HCT116 (cell line): ENCODE measurements around the gene PSD. TPM values are rescaled to one million over a fixed set of nuclear protein-coding genes. Genes with fewer than 3 reads are reported as not detected.

ENCODE experiments used
- ATAC-seq: fragments of 200-7000 bp; cut with Tn5 transposase; 2 replicates; pipeline ENCODE4 v1.9.1; 2020; ENCODE audit warnings: mild to moderate bottlenecking, moderate library complexity
- BruUV-seq: library from RNA; stranded (reverse); fragments of 400-500 nt; replicated peaks from 2 replicates; lab custom pipeline; 2021; lab: Mats Ljungman, UMichigan
- CTCF ChIA-PET: fragments of 300-600 bp; sonication (Branson Sonifier 250); formaldehyde crosslinking; loops from one replicate; lab custom pipeline; 2021; ENCODE audit warnings: antibody characterized with exemption; lab: Charles Lee
- POLR2A ChIA-PET: fragments of 300-600, 350-600 bp; sonication (Branson Sonifier 250); formaldehyde crosslinking; loops from one replicate; lab custom pipeline; 2021; ENCODE audit warnings: antibody characterized with exemption; lab: Charles Lee
- RAD21 ChIA-PET, 2 experiments: fragments of 300-600 bp; sonication (Branson Sonifier 250); formaldehyde crosslinking; loops; one replicate each; lab custom pipeline; 2023; ENCODE audit warnings: low total read pairs in 2 of 2; ENCODE audit not compliant: uncharacterized antibody in 2 of 2, unreplicated experiment in 2 of 2, low non-redundant PET in 1 of 2; lab: Charles Lee
- DNase-seq: peaks from one replicate; pipeline ENCODE4 v3.0.0-alpha.2; 2010; ENCODE audit warnings: low read depth, low spot score
- H2AFZ ChIP-seq: fragments of 200-600 bp; shearing (Covaris generic), sonication (generic); 2 replicates; pipeline ENCODE4 v1.6.1; 2017; ENCODE audit warnings: low read depth, mixed run types, mixed read lengths, antibody characterized with exemption, low read length; ENCODE audit not compliant: poor library complexity, severe bottlenecking
- H3K27ac ChIP-seq: 2 replicates; pipeline ENCODE4 v1.5.1; 2012; ENCODE audit warnings: low read depth, low read length
- H3K27me3 ChIP-seq: fragments of 200-600 bp; sonication (generic); 2 replicates; pipeline ENCODE4 v1.6.1; 2016; ENCODE audit warnings: mixed run types, low read length, mixed read lengths; ENCODE audit not compliant: insufficient read depth
- H3K36me3 ChIP-seq, 2 experiments: fragments of 200-500 bp in 1 of 2; fragments of 200-600 bp in 1 of 2; sonication (Bioruptor generic) in 1 of 2; sonication (generic) in 1 of 2; 2 replicates each; pipeline versions ENCODE4 v1.5.1 to v1.6.1; 2014 to 2016; ENCODE audit warnings: low read length in 2 of 2, inconsistent platforms in 1 of 2, mixed read lengths in 1 of 2, mixed run types in 1 of 2; ENCODE audit not compliant: insufficient read depth in 2 of 2, control insufficient read depth in 1 of 2
- H3K4me1 ChIP-seq, 2 experiments: fragments of 200-600 bp in 1 of 2; sonication (generic) in 1 of 2; 2 replicates each; pipeline versions ENCODE4 v1.5.1 to v1.6.1; 2012 to 2017; ENCODE audit warnings: low read length in 2 of 2, inconsistent platforms in 1 of 2, mild to moderate bottlenecking in 1 of 2, mixed read lengths in 1 of 2, mixed run types in 1 of 2, moderate library complexity in 1 of 2; ENCODE audit not compliant: insufficient read depth in 2 of 2, control insufficient read depth in 1 of 2
- H3K4me2 ChIP-seq: fragments of 200-600 bp; sonication (generic); 2 replicates; pipeline ENCODE4 v1.6.1; 2017; ENCODE audit warnings: mixed run types, low read length, mixed read lengths
- H3K4me3 ChIP-seq, 2 experiments: fragments of 200-600 bp in 1 of 2; sonication (generic) in 1 of 2; replicated peaks in 1 of 2; 2 replicates each; pipeline ENCODE4 v1.5.1; 2011 to 2016; ENCODE audit warnings: low read length in 2 of 2, control low read depth in 1 of 2, low read depth in 1 of 2, mild to moderate bottlenecking in 1 of 2, mixed read lengths in 1 of 2, mixed run types in 1 of 2
- H3K79me2 ChIP-seq: fragments of 200-600 bp; sonication (generic); 2 replicates; pipeline ENCODE4 v1.6.1; 2017; ENCODE audit warnings: mild to moderate bottlenecking, mixed run types, low read length, moderate library complexity, mixed read lengths; ENCODE audit not compliant: insufficient read depth
- H3K9ac ChIP-seq: fragments of 200-600 bp; sonication (generic); 2 replicates; pipeline ENCODE4 v1.6.1; 2016; ENCODE audit warnings: low read length, mixed read lengths
- H3K9me2 ChIP-seq: fragments of 200-600 bp; sonication (generic), shearing (Covaris generic); 2 replicates; pipeline ENCODE4 v1.6.1; 2017; ENCODE audit warnings: mixed run types, mild to moderate bottlenecking, moderate library complexity; ENCODE audit not compliant: insufficient read depth
- H3K9me3 ChIP-seq, 2 experiments: fragments of 200-500 bp in 1 of 2; fragments of 200-600 bp in 1 of 2; sonication (Bioruptor generic) in 1 of 2; sonication (generic) in 1 of 2; 2 replicates each; pipeline ENCODE4 v1.6.1; 2014 to 2017; ENCODE audit warnings: low read length in 2 of 2, mixed read lengths in 2 of 2, inconsistent platforms in 1 of 2, low read depth in 1 of 2, mild to moderate bottlenecking in 1 of 2, mixed run types in 1 of 2, moderate library complexity in 1 of 2; ENCODE audit not compliant: control insufficient read depth in 1 of 2, insufficient read depth in 1 of 2
- H4K20me1 ChIP-seq: fragments of 200-600 bp; sonication (generic), shearing (Covaris generic); 2 replicates; pipeline ENCODE4 v1.6.1; 2017; ENCODE audit warnings: mixed run types, mild to moderate bottlenecking, moderate library complexity; ENCODE audit not compliant: insufficient read depth
- CBX3 ChIP-seq: IDR thresholded peaks from 2 replicates; pipeline ENCODE4 v1.6.1; 2012; ENCODE audit warnings: low read depth
- CEBPB ChIP-seq: IDR thresholded peaks from 2 replicates; pipeline ENCODE4 v1.6.1; 2012; ENCODE audit warnings: low read depth
- EGR1 ChIP-seq: IDR thresholded peaks from 2 replicates; pipeline ENCODE4 v1.6.1; 2012; ENCODE audit warnings: low read depth
- ELF1 ChIP-seq: IDR thresholded peaks from 2 replicates; pipeline ENCODE4 v1.6.1; 2012; ENCODE audit warnings: low read depth, borderline replicate concordance
- EZH2 ChIP-seq: fragments of 200-600 bp; sonication (generic); IDR thresholded peaks from 2 replicates; pipeline ENCODE4 v1.6.1; 2017; ENCODE audit warnings: antibody characterized with exemption, mixed run types
- POLR2AphosphoS5 ChIP-seq: IDR thresholded peaks from 2 replicates; pipeline ENCODE4 v1.6.1; 2011; ENCODE audit warnings: mild to moderate bottlenecking, low read depth, low read length, moderate library complexity
- RAD21 ChIP-seq: IDR thresholded peaks from 2 replicates; pipeline ENCODE4 v1.6.1; 2012; ENCODE audit warnings: low read depth, mild to moderate bottlenecking
- SP1 ChIP-seq: IDR thresholded peaks from 2 replicates; pipeline ENCODE4 v1.6.1; 2012; ENCODE audit warnings: low read depth
- SRF ChIP-seq: IDR thresholded peaks from 2 replicates; pipeline ENCODE4 v1.6.1; 2012; ENCODE audit warnings: low read depth
- TCF7L2 ChIP-seq: IDR thresholded peaks from 2 replicates; pipeline ENCODE4 v1.7.0; 2011; ENCODE audit warnings: borderline replicate concordance, inconsistent platforms; ENCODE audit not compliant: insufficient read depth, insufficient read length; ENCODE audit errors: extremely low read depth
- YY1 ChIP-seq: IDR thresholded peaks from 2 replicates; pipeline ENCODE4 v1.6.1; 2011; ENCODE audit warnings: low read length, low read depth, moderate library complexity, mild to moderate bottlenecking; ENCODE audit not compliant: insufficient replicate concordance; ENCODE audit errors: extremely low read depth
- ZFX ChIP-seq: fragments of 450-650 bp; IDR thresholded peaks from 2 replicates; pipeline ENCODE4 v1.6.1; 2017
- intact Hi-C: fragments of 100-400 bp; cut with micrococcal nuclease; formaldehyde crosslinking; loops from 2 replicates; pipeline ENCODE4 v1.10.0; 2022
- total RNA-seq: library from RNA; stranded (reverse); gene quantifications from one replicate; pipeline ENCODE4 v1.2.1, GENCODE V29; 2021; ENCODE audit not compliant: unreplicated experiment
- TF ChIP-seq, protein P1 (sequence below): IDR thresholded peaks from 2 replicates; pipeline ENCODE4 v1.6.1; 2012
- TF ChIP-seq, protein P2 (sequence below): IDR thresholded peaks from 2 replicates; pipeline ENCODE4 v1.6.1; 2012
- TF ChIP-seq, protein P3 (sequence below): IDR thresholded peaks from 2 replicates; pipeline ENCODE4 v1.6.1; 2011; ENCODE audit warnings: mild to moderate bottlenecking, low read length, moderate library complexity; ENCODE audit not compliant: insufficient replicate concordance; ENCODE audit errors: extremely low read depth

Gene PSD
- total RNA-seq, 1 experiment from 2014 or later = 9.7 TPM

DNA sequence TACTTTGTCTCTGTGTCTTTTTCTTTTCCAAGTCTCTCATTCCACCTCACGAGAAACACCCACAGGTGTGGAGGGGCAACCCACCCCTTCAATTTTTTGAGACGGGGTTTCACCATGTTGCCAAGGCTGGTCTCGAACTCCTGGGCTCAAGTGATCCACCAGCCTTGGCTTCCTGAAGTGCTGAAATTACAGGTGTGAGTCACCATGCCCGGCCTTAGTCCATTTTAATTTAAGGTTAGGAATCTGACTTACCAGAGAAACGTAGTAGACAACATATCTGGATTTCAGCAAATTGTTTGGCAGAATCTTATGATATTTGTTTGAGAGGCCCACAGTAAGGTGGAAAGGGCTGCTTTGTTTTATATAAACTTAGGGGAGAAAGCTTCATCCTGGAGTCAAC lies 26.3 kb downstream of the PSD start:
- Histone ChIP-seq H3K4me2 (no peak overlapping the region), H3K9me3 (no peaks in the 10 kb centered on the region), H3K4me1 (peaks cover 13 to 47% of the 10 kb centered on the region in 2 experiments), H2AFZ (no peak overlapping the region), H3K79me2 (peaks cover 13% of the 10 kb centered on the region; the same call in 1 of the 2 replicates), H3K9ac (no peak overlapping the region), H3K27ac (no peak overlapping the region), H4K20me1 (no peaks in the 10 kb centered on the region), H3K4me3 (no peak overlapping the region), H3K36me3 (0 out of 4 replicates have a peak, but pooled peaks cover 1 to 5% of the 10 kb centered on the region in 2 experiments), H3K27me3 (no peaks in the 10 kb centered on the region), H3K9me2 (no peaks in the 10 kb centered on the region)
- POLR2A ChIA-PET = no interaction called here
- ATAC-seq (no peak), DNase-seq (no peak)
- BruUV-seq = no TSS peak
- intact Hi-C loops = no loop called here
- RAD21 ChIA-PET = no interaction called here
- CTCF ChIA-PET = interaction anchor here (0.7 to 4.1 kb wide), 3 partner anchors 12 to 191 kb away, joined by 3 to 33 read pairs (median 8); no protein-coding TSS in a partner anchor
- no peak for TF ChIP-seq EGR1
- TF ChIP-seq TCF7L2 = no peak
- TF ChIP-seq, protein P1, sequence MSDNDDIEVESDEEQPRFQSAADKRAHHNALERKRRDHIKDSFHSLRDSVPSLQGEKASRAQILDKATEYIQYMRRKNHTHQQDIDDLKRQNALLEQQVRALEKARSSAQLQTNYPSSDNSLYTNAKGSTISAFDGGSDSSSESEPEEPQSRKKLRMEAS = no peak
- TF ChIP-seq, protein P2, sequence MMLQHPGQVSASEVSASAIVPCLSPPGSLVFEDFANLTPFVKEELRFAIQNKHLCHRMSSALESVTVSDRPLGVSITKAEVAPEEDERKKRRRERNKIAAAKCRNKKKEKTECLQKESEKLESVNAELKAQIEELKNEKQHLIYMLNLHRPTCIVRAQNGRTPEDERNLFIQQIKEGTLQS = no peak
- no peak for TF ChIP-seq EZH2
- TF ChIP-seq ELF1 = no peak
- TF ChIP-seq CEBPB = no peak
- no peak for TF ChIP-seq POLR2AphosphoS5
- TF ChIP-seq YY1 = no peak
- no peak for TF ChIP-seq CBX3
- no peak for TF ChIP-seq SRF
- no peak for TF ChIP-seq SP1
- TF ChIP-seq, protein P3, sequence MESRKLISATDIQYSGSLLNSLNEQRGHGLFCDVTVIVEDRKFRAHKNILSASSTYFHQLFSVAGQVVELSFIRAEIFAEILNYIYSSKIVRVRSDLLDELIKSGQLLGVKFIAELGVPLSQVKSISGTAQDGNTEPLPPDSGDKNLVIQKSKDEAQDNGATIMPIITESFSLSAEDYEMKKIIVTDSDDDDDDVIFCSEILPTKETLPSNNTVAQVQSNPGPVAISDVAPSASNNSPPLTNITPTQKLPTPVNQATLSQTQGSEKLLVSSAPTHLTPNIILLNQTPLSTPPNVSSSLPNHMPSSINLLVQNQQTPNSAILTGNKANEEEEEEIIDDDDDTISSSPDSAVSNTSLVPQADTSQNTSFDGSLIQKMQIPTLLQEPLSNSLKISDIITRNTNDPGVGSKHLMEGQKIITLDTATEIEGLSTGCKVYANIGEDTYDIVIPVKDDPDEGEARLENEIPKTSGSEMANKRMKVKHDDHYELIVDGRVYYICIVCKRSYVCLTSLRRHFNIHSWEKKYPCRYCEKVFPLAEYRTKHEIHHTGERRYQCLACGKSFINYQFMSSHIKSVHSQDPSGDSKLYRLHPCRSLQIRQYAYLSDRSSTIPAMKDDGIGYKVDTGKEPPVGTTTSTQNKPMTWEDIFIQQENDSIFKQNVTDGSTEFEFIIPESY = no peak
- TF ChIP-seq ZFX = no peak
- TF ChIP-seq RAD21 = no peak
